GM19043 (cell line): ENCODE data around the gene SRPK2.
"Not testable (repeated sequence)": the region's sequence is repeated elsewhere in the genome, so short reads cannot be mapped to it uniquely, and the experiment has no call there.

Source experiments
- ATAC-seq: cut with Tn5 transposase; IDR thresholded peaks from one replicate; pipeline ENCODE4 v1.9.1; 2021; ENCODE audit warnings: low read depth; ENCODE audit not compliant: unreplicated experiment

SRPK2 gene

DNA sequence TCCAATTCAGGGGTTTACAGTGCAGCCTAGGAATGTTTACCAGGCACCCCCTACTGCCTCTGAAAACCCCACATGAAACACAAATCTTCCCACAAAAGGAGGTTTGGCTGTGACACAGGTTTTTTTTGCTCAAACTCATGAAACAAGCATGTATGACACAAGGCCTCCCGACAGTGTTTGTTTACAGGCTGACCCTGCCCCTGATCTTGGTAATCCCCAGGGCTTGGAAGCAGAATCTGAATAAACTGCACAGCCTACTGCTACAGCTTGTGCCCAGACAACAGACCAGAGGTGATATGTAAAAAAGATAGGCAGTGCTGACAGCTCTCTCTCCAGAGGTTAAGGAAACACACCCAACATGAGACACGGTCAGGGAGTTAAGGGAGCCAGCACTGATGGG is 190.5 kb downstream of the SRPK2 start:
- ATAC-seq: no peak

DNA sequence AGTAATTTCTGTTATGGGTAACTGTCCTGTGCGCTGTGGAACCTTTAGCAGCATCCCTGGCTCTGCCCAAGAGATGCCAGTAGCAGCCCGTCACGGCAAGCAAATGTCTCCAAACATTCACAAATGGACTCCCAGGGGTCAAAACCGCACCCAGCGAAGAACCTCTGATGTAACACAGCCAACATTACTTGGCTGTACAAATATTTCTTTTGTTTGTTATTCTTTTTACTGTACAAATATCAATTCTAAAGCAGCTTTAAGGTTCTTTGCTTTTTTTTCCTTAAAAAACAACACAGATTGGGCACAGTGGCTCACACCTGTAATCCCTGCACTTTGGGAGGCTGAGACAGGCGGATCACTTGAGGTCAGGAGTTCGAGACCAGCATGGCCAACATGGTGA is 192.2 kb downstream of the SRPK2 start:
- ATAC-seq: no peak

DNA sequence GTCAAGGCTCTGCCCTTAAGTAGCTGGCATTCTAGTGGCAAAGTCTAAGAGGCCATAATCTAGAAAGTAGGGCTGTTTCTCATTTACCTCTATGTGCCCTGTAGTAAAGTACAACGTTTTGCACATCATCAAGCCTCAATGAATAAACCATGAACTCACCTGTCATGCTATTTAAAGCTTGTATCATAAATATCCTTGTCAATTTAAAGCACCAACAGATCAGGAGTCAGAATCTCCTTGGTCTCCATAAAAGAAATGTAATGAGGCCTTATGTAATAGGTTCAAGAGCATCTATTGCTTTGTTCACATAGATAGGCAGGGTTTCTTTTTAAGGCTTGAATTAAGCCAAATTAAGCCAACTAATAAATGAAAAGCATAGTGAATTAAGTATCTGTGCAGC is 192.8 kb downstream of the SRPK2 start:
- ATAC-seq: no peak

DNA sequence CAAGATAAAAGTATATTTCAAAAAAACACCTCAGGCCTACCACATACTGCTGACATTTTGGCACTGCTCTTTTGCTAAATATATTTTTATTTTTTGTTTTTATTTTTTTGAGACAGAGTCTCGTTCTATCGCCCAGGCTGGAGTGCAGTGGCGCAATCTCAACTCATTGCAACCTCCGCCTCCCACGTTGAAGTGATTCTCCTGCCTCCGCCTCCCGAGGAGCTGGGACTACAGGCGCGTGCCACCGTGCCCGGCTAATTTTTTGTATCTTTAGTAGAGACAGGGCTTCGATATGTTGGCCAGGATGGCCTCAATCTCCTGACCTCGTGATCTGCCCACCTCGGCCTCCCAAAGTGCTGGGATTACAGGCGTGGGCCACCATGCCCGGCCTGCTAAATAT is 193.8 kb downstream of the SRPK2 start:
- ATAC-seq: not testable (repeated sequence)

DNA sequence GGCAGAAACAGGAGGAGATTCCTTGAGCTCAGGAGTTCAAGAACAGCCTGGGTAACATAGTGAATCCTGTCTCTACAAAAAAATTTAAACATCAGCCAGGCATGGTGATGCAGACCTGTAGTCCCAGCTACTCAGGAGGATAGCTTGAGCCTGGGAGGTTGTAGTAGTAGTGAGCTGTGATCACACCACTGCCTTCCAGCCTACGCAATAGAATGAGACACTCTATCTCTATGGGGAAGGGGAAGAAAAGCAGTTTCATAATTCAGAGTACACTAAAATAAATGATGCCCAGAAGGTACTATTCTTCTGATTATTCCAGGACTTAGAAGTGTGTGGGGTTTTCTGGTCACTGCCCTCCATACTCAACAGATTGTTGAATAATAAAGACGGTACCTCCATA is 197.4 kb downstream of the SRPK2 start:
- no peak for ATAC-seq

DNA sequence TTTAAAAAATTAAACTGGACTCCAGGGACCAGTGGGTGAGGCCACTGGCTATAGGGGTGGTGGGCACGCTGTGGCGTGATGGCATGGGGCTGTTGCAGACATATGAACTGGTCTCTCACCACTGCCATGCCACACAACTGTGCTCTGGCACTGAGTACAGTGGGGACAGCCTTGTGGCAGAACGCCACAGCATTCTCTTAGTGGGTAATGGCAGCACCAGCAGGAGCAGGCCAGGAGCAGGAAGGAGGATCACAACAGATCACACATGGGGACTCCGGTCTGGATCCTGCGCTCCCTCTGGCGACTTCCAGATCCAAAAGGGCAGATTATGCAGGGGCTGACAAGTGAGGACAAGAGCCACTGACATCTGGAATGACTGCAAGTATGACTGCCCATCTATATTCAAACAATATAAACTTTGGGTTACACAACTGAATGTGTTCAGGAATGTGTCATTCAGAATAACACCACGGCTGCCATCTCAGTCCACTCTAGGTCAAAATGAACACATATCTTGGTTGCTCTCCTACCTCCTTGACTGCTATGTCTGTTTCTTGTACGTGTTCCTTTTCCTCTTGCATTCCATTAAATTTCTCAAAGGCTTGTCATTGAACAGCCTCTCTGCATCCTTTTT is 198.7 kb downstream of the SRPK2 start:
- no peak for ATAC-seq

DNA sequence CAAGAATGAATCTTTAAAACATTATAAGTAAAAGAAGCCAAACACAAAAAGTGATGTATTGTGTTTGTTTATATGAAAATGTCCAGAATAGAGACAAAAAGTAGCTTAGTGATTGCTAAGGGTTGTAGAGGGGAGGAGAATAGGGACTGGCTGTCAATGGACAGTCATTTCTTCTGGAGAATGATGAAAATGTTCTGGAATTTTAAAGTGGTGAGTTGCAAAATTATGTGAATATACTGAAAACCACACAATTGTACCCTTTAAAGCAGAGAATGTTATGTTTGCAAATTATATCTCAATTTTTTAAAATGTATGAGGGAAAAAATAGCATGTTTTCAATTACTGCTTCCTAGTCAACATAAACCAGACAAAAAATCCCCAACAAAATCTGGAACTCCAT is 200.5 kb downstream of the SRPK2 start:
- ATAC-seq: no peak

DNA sequence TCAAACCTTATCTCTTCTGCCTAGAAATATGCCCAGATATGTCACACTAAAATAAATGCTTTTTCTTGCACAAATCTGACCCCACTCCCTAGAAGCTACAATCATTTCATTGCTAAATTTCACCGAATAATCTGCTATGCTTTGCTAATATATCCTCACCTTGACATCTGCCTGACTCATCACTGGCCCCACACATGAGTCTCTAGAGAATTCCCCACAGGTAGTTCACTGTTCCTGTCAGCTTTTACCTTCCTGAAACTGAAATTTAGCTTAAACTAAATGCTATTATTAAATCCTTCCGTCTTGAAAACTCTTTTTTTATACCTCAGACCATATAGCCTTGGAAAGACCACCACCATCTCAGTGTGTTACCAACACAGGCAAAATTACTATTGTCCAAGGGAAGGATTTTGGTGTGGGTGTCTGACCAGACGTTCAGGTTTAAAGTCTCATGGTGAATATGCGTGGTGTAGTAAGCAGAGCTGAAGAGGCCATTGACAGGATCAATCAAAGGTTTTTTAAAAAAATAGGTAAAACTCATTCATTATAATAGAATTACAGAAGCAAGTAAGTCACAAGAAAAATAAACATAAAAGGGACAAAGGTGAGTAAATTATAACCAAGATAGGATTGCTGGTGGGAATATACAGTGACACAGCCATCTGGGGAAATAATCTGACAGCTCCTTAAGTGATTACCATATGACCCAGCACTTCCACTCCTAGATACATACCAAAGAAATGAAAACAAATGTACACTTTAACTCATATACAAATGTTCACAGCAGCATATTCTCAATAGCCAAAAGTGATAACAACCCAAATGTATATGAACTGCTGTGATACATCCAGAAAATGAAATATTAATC is 201.2 kb downstream of the SRPK2 start:
- ATAC-seq: no peak

DNA sequence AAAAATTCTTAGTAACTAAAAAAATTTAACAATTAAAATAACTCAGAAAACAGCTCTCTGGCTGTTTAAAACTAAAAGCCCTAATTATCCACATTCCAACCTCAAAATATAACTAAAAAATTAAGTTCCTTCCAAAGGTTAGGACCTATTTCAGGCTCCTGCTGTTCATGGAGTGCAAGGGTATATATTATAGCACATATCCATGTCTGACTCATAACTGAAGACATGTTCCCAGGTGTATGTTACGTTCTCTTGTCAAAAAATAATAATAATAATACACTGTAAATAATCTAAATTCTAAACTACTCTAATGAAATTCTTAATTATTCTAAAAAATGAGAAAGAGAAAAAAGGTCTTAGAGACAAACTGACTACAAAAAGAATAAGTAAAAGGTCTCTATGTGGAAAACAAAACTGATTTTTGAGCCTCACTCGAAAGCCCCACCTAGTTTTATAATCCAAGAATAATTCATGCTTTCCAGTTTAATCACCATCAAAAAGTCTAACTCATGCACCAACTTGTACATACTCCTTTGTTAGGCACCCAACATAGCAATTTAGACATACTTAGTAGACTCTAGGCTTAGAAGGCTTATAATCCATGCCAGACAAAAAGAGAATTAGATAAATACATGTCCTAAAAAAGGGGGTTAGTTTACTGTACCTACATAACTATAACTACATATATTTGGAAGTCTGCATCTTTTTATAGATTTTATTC is 203.3 kb downstream of the SRPK2 start:
- ATAC-seq: no peak

DNA sequence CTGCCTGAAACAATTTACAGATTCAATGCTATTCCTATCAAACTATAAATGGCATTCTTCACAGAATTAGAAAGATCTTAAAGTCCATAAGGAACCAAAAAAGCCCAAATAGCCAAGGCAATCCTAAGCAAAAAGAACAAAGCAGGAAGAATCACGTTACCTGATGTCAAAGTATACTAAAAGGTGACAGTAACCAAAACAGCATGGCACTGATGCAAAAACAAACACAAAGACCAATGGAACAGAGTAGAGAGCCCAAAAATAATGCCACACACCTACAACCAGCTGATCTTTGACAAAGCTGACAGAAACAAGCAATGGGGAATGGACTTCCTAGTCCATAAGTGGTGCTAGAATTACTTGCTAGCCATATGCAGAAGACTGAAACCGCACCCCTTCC is 208.7 kb downstream of the SRPK2 start:
- ATAC-seq: no peak

DNA sequence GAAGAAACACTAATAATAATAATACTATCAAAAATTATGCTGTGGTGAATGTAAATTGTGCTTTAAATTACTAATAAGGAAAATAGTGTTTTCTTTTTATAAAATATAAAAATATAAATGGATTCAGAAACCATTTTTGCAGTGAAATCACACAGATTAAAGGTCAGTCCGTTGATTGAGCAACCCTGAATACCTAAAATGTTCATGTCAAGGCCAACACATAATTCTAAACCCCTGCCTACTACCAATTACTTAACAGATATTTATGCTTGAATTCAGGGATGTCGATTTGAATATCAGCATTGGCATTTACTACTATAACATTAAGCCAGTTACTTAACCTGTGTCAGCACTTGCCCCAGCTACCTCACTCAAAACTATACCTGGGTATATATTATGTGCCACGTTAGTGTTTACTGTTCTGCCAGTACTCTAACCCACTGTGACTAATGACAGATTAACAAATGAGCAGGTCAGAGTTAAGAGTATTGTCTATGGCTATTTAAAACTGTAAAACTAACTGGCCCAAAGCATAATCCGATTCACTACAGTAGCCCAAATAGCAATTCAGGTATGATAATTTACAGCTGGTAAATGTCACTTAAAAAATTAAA is 209.7 kb downstream of the SRPK2 start:
- ATAC-seq: no peak

DNA sequence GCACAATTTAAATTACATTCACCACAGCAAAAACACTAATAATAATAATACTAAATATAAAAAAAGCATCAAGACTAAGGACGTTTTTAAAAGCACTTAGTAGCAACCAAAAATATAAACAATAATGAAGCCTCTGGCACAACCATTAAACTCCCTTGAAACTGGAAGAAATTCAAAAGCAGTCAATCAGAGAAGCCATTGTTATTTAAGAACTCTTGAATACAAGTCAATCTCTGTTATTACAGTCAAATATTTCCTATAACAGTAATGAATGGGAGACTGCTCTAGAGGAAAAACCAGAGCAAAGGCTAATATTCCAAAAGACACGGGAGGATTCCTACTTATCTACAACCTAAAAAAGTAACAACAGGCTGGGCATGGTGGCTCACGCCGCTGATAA is 210.5 kb downstream of the SRPK2 start:
- ATAC-seq: no peak

DNA sequence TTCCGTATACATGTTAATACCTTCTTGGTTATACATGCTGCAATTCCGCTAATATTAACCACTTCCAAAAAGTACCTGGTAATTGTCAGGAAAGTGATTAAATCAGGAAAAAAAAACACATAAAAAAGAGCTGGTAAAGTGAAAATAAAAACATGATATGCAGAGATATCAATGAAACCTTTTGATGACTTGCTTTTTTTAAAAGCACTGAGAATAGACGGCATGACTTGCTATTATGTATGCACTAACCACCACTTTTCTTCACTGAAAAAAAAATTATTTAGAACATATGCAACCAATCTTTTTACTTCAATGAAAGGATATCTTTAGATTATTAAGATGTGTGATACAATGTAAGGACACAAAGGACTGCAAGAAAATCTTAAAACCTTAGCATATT is 211.7 kb downstream of the SRPK2 start:
- ATAC-seq: no peak

DNA sequence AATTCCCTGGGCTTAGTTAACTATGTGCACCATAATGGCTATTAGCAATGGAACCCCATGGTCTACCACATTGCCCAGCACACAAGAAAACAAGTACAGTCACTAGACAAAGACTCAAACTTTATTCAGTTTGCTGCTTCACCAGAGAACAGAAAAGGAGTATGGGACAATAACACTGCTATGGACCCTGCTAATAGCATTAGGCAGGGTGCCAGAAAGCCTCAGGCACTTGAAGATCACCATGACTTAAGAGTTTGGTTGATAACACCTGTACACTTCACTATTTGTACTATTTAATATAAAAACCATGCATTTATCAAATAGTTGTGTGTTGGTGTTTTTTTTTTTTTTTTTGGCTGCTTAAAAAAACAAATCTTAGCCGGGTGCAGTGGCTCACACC is 215.1 kb downstream of the SRPK2 start:
- ATAC-seq: no peak

DNA sequence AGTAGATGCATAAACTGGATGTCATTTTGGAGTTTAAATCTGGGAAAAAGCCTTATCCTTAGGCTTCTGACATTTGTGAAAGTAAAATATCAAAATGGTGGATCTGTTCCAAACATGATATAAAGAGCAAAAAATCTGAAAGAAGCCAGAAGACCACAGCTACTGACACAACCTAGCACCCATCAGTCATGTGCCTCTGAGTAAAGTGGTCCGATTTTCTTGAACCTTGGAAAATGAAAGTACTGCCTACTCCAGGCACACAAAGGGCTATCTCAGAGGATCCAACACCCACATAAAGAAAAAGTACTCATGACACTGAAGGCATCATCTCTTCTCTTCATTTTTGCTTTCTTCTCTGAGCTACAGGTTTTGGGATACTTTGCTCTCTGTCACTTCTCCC is 224.0 kb downstream of the SRPK2 start:
- no peak for ATAC-seq

DNA sequence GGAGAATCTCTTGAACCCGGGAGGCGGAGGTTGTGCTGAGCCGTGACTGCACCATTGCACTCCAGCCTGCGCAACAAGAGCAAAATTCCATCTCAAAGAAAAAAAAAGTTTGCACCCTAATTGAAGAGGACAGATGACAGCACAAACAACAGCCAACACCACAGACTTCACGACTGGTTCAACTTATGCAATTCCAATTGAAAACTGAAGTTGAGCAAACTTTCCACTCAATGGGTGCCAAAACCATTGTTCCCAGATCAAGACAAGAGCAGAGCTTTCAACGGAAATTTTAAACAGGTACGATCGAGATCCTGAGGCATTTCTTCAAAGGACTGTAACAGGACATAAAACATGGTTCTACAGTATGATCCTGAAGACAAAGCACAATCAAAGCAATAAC is 225.0 kb downstream of the SRPK2 start:
- no peak for ATAC-seq

DNA sequence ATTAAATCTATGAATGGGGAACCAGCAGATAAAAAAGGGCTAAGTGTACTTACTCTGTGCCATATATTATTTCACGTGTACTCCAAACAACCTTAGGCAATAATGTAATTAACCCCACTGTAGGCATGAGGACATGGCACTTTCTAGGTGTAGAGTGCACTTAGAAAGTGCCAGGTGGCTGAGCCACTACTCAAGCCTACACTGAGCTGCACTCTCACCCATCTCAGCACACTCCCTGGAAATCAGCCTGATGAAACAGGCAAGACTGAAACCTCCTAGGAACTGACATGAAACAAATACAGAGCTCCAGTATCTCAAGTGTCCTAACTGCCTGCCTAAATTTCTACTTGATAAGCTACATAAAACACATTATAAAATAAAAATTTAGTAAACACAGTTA is 227.4 kb downstream of the SRPK2 start:
- no peak for ATAC-seq

DNA sequence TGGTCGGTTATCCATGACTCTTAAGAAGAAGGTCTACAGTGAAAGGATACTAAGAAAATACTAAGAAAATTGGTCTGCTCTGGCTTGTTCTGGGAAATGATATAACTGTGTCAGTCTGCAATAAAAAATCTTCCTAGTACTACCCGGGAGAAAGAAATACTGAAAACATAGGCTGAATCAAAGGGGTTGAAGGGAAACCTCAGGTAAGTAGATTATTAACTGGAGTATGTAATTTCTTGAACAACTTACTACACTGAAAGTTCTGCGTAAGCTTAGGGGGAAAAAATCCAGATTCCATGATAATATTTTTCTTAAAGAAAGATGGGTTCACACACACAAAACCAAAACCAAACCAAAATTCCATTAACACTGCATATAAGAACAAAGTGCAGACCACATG is 231.4 kb downstream of the SRPK2 start:
- no peak for ATAC-seq

DNA sequence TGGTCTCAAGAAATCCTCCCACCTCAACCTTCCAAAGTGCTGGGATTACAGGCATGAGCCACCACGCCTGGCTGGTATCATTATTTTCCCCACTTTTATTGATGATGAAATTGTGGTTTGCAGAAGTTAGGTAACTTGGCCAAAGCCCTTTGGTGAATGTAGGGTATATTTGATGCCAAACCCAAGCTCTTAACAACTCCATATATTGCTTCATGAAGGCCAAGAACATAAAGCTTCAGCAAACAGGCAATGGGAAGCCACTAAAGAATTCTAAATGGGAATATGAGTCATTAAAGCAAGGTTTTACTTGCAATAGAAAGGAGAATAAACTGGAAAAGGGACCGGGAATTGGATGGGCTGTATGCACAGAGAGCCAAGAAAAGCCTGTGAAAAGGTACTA is 232.0 kb downstream of the SRPK2 start:
- no peak for ATAC-seq

DNA sequence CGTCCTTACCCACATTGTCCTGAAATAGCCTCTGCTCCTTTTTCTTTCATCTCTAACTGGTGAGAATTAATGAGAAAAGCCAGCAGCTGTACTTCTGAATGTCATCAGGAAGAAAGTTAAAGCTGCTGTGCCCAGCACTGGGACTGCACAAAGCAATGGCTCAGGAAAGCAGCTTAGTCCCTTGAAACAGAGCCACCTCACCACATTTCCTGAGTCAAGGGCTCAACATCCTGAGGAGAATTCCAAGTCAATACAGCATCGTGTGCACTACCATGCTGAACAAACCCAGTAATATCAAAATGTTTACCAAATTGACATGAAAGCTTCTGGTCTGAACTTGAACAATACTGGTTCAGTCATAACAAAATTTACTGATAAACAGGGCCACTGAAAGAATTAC is 234.6 kb downstream of the SRPK2 start:
- ATAC-seq: no peak

DNA sequence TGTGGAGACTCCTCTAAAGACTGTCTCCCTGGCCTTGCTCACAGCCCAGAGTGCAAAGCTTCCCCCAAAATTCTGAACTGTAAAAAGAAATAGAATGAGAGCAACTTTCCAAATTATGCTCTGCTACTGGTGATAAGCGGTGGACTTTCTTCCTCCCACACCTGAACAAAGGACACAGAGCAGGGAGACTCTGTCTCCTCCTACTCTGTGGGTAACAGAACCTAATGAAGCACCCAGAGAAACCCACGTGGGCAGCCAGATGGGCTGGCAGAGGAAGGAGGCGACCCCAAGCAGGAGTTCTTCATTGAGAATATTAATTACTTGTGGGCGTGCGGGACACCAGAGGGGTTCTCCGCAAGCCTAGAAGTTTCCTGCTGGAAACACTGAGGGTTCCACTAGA is 235.2 kb downstream of the SRPK2 start:
- ATAC-seq: no peak
